ENCODE data around the gene BIN1.
"Not testable (repeated sequence)": the region's sequence is repeated elsewhere in the genome, so short reads cannot be mapped to it uniquely, and the experiment has no call there.

Gene BIN1

GRCh38 chr2:127130421-127130820 is 23.5 kb upstream of the BIN1 start:
- no peak for DNase-seq

- DNase-seq = no peak
Measured at GRCh38 chr2:127129937-127130336, 23.0 kb upstream of the BIN1 start.

DNA sequence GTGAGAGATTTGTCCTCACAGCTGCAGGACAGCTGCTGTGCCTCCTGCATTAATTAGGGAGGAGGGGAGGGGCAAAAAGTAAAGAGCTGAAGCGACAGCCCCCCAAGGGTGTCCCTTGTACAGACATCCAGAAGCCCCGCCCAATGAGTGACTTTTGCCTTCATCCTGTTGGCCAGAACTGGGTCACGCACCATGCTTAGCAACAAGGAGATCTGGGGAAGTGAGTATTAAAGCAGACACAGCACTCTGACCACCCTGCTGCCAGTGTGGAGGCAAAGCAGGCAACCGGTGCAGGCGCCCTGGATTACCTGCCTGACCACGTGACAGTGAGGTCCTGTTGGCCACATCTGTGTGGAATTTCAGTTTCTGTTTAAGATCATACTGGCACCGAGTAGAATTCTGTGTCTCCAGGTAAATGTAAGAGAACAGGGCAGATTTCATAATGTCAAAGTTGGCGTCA is 21.5 kb upstream of the BIN1 start:
- DNase-seq = peak; percentile 8

GRCh38 chr2:127125821-127126220 is 18.9 kb upstream of the BIN1 start:
- DNase-seq = no peak

DNA sequence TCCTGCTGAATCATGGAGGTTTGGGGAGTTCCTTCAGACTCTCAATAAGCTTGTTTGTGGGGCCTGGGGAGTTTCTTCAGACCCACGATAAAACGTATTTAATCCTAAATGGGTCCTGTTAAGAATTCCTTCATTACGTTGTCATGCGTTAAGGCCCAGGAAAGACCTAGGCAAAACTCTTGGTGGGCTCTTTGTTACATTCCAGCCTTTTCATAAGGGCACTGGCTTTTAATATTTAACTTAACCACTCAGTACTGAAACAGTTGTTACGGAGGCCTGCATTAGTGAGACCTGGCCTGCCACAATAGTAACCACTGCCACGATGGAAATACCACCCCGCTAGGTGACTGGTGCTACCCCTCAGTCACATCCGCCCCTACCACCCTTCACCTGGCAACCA is 17.5 kb upstream of the BIN1 start:
- no peak for DNase-seq

DNA sequence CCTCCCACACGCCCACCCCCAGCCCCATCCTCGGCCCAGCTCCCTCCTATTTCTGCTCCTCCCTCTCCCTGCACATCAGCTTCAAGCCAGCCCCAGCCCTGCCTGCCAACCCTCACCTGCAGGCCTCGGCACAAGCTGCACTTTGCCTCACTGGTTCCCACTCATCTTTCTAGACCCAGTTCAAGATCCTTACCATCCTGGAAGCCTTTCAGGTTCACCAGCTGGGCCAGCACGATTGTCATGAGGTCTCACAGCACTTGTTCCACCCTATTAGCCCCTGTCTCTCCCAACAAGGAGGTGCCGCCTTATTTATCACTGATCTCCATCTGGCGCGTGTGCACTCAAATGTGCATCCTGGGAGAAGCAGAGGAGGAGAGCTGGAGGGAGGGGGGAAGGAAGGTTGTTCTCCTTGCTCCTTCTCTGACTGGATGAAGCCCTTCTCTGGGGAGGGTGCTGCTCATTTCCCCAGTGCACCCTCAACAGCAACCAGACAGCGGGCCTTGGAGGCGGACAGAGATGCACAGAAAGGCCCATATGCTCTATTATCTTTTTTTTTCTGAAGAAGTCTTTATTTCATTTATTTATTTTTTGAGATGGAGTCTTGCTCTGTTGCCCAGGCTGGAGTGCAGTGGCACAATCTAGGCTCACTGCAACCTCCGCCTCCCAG is 15.5 kb upstream of the BIN1 start:
- no peak for DNase-seq

DNA sequence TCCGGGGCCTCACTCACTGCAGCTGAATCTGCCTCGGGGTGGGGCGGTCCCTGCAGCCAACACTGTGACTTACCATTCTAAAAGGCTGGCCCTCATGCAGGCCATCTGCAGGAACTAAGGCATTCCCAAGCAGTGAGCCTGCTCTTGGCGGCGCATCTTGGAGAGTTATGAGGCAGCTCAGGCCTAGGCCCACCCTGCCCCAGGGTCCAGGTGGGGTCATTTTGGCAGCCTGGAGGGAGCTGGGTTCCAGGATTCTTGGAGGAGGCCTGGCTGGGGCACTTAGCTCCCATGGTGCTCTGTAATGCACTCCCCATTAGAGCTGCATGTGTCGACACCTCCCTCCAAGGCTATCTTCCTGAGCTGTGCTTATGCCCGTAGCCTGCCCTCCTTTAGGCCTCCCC is 14.8 kb upstream of the BIN1 start:
- DNase-seq = no peak

- DNase-seq = no peak
Measured at GRCh38 chr2:127121353-127121752, 14.4 kb upstream of the BIN1 start.

DNA sequence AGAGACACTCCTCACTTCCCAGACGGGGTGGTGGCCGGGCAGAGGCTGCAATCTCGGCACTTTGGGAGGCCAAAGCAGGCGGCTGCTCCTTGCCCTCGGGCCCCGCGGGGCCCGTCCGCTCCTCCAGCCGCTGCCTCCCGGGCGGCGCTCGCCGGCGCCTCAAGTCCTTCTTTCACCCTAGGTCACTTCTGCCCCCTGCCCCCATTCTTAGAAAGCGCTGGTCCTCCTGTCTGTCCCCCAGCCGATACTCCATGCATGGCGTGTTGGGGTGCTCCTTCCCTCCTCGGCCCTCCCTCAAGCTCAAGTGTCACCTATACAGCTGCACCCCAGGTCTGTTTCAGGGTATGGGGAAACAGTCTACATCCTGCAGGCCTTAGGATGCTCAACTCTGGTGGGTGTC is 13.5 kb upstream of the BIN1 start:
- not testable (repeated sequence) for DNase-seq

GRCh38 chr2:127118467-127118866 is 11.5 kb upstream of the BIN1 start:
- no peak for DNase-seq

- DNase-seq = no peak
Measured at GRCh38 chr2:127118038-127118437, 11.1 kb upstream of the BIN1 start.

DNA sequence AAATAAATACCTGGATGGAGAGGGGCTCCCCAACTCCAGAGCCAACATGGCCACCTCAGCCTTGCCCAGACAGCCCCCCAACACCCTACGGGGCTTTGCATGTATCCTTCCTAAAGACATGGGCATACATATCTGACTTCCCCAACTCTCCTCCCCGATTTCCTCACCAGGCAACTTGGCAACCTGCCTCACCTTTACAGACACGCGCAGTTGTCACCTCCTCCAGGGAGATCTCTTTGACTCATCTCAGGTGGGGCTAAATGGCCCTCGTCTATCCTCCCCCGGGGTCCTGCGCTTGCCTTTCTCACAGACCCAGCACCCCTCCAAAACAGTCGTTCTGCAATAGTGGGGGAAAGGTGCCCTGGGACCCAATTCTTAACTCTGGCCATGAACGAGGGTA is 10.6 kb upstream of the BIN1 start:
- DNase-seq = no peak

DNA sequence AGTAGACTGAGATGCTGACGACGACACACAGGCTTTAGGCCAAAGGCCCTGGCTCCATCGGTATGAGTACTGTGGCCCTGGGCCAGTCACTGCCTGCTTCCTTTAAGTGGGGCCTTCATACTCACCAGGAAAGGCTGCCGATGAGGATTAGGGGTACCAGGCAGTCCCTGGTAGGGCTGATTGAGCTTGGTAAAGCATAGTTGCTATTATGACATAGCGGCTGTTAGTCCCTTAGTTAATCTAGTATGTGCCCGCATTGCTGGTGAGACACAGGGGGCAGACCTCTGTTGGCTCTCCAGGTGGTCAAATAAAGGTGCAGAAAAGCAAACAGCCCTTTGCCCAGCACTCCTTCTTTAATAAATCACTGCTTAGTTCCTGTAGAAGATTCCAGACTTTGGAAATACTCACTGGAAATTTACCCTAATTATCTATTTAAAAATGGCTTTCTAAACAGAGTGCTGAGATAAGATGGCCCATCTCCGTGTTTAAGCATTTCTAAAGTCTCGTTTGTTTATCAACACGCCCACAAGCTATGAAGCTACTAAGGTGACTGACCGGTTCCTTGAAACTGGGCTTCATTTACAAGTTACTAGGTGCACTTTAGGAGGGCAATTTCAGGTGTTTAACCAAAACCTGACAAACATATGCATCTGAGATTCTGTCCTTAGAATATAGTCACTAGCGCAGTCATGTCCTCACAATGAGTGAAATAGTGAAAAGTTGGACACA is 8.7 kb upstream of the BIN1 start:
- no peak for DNase-seq

- no peak for DNase-seq
Measured at GRCh38 chr2:127110985-127111384, 4.0 kb upstream of the BIN1 start.

GRCh38 chr2:127108090-127108523 is 1.2 kb upstream of the BIN1 start:
- no peak for DNase-seq

GRCh38 chr2:127107622-127107999 is 657 bp upstream of the BIN1 start:
- DNase-seq = no peak

GRCh38 chr2:127106457-127106990 is 430 bp downstream of the BIN1 start:
- DNase-seq = no peak

GRCh38 chr2:127105656-127106456 is 1.1 kb downstream of the BIN1 start:
- DNase-seq = no peak

GRCh38 chr2:127104881-127105655 is 1.9 kb downstream of the BIN1 start:
- DNase-seq = no peak

- DNase-seq = no peak
Measured at GRCh38 chr2:127104166-127104660, 2.7 kb downstream of the BIN1 start.

- no peak for DNase-seq
Measured at GRCh38 chr2:127103243-127104165, 3.5 kb downstream of the BIN1 start.

Data from OCI-M1 (cell line).